Gastrocnemius medialis (tissue), 4 donors: ENCODE results near the gene METTL9.

ENCODE experiments used
- POLR2A ChIP-seq, 2 donors: fragments of 450-650 bp; IDR thresholded peaks; one replicate each; pipeline ENCODE4 v1.6.1; 2017; ENCODE audit warnings: antibody characterized with exemption in 2 of 2, mild to moderate bottlenecking in 2 of 2, moderate library complexity in 2 of 2
- TF ChIP-seq, protein P1 (sequence below), 5 experiments: fragments of 450-650 bp in 3 of 5; fragments of 200-600 bp in 2 of 5; sonication (generic) in 2 of 5; IDR thresholded peaks in 4 of 5; conservative IDR thresholded peaks in 1 of 5; 1 replicate in 4 of 5; 2 replicates in 1 of 5; pipeline ENCODE4 v1.5.1; 2016 to 2019; ENCODE audit warnings: antibody characterized with exemption in 5 of 5, mild to moderate bottlenecking in 3 of 5, moderate library complexity in 3 of 5

DNA sequence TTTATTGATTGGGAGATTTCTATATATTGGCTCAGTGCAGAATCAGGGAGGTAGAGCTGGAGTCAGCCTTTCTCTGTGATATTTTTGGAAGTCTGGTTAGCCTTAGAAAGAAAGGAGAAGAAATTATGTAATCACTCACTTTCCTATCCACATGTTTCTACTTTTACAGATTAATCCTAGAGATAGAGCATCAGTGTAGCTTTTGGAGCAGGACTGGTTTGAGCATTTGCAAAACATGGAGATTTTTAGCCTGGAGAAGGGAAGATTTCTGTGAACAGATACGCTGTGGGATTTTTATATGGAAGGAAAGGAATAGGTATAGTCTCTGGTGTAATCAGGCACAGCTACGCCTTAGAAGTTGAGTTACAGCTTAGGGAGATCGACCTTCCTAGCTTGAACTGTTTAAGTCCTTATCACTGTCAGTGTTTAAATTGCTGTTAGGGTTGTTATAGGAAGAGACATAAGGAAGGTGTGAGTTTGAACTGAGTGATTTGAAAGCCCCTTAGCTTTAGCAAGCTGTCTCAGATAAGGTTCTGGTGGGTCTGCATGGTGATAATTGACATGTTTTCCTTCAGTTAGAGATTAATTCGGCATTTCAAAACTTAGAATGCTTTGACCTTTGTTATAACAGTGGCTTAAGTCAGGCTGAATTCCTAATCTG, 20.5 kb downstream of the METTL9 start:
- TF ChIP-seq, protein P1, sequence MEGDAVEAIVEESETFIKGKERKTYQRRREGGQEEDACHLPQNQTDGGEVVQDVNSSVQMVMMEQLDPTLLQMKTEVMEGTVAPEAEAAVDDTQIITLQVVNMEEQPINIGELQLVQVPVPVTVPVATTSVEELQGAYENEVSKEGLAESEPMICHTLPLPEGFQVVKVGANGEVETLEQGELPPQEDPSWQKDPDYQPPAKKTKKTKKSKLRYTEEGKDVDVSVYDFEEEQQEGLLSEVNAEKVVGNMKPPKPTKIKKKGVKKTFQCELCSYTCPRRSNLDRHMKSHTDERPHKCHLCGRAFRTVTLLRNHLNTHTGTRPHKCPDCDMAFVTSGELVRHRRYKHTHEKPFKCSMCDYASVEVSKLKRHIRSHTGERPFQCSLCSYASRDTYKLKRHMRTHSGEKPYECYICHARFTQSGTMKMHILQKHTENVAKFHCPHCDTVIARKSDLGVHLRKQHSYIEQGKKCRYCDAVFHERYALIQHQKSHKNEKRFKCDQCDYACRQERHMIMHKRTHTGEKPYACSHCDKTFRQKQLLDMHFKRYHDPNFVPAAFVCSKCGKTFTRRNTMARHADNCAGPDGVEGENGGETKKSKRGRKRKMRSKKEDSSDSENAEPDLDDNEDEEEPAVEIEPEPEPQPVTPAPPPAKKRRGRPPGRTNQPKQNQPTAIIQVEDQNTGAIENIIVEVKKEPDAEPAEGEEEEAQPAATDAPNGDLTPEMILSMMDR (IDR thresholded peaks at IDR 0.05 in 4 of 5, conservative IDR thresholded peaks at IDR 0.05 in 1 of 5), result no peak
- TF ChIP-seq POLR2A (IDR thresholded peaks at IDR 0.05), result no peak
